Posterior vena cava (tissue), 2 donors: ENCODE data around the gene DLG5. TPM values are rescaled to one million over a fixed set of nuclear protein-coding genes. Genes with fewer than 3 reads are reported as not detected.

ENCODE experiments used
- DNase-seq: peaks from one replicate; pipeline ENCODE4 v3.0.0-alpha.2; 2020; ENCODE audit warnings: low spot score
- intact Hi-C, 2 donors: fragments of 100-400 bp; cut with DNase I; formaldehyde crosslinking; loops; one replicate each; pipeline versions ENCODE4 v1.14.1 to v1.14.2; 2022 to 2023
- total RNA-seq, 2 donors: library from RNA; stranded (reverse); fragmentation: NEBNext Ultra II Directional; extraction: Animal tissue kit (Norgen Biotek cat#: 25700); gene quantifications; one replicate each; pipeline ENCODE4 v1.2.1, GENCODE V29; 2021
- donor health status: DM: yes; HTN: yes; CAD: no.
- donor health status: DM: yes; HTN: yes; CAD: no.

The DLG5 gene
- total RNA-seq, 2 donors from 2014 or later, result 34.4 to 39.9 TPM

DNA sequence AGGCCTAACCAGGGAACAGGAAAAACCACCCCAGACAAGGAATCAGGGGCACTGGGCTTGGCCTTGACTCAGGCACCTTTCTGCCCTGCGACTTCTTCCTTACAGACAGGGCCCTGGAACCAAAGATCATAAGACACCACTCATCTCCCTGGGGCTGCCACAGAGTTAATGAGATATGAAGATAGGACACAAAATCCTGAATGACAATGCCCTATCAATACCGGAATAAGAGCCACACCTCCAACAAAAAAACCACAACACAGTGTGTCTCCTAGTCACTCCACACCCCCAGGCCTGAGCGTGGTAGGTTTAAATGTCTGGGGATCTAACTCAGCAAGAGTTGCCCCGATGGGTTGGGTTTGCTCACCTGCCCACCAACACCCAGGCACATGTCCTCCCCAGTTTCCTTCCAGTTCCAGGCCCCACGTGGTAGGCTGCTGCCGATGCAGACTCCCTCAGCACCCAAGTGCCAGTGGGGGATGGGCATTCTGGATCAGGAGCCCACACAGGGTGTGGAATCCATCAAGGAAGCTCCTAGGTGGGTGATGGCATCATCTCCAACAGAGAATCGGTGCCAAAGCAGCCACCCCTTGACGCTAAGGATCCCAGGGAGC lies 3.9 kb downstream of the DLG5 start:
- intact Hi-C loops, result no loop called here
- DNase-seq, result no peak

GRCh38 chr10:77922055-77922454 lies 4.5 kb downstream of the DLG5 start:
- no peak for DNase-seq
- intact Hi-C loops, result no loop called here

- intact Hi-C loops, result no loop called here
Measured at GRCh38 chr10:77921395-77921794, 5.2 kb downstream of the DLG5 start.

DNA sequence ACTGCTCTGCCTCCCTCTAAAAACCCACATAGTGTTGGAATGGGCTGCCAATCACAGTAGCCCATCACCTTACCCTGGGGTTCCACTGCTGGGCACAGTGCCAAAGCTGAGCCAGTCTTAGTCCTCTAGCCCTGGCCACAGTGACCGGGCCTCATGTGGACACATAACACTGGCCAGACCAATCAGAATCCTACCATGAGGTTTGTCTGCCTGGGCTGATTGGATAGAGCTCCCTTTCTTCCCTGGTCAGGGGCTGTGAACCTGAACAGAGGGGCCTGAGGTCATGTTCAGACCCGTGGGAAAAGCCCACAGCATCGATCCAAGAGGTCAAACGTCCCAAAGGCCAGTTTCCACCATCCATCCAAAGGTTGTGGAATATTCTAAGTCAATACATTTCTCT lies 6.1 kb downstream of the DLG5 start:
- intact Hi-C loops, result no loop called here
- no peak for DNase-seq

More at GRCh38 chr10:77921395-77921794, 5.2 kb downstream of the DLG5 start:
- no peak for DNase-seq

- intact Hi-C loops, result no loop called here
- DNase-seq, result no peak
Measured at GRCh38 chr10:77919713-77920108, 6.8 kb downstream of the DLG5 start.

- intact Hi-C loops, result no loop called here
- no peak for DNase-seq
Measured at GRCh38 chr10:77915319-77916105, 11.0 kb downstream of the DLG5 start.

DNA sequence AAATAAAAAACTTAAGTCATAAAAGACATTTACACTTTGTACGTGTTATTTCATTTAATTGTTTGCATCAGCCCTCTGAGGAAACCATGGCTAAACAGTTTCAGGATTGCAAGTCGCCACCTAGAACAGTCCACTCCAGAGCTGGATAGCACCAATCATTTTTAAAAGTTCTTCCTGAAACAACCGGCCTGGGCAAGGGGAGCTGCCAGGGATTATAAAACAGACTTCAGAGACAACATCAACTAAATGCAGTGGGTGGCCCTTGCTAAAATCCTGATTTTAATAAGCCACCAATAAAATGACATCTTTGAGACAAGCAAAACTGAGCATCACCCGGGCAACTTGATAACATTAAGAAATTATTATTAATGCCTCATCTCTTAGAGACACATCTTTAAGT lies 13.5 kb downstream of the DLG5 start:
- intact Hi-C loops, result loop anchor here in 1 of 2 donors (5.0 kb wide), 1 partner anchor 1299 kb away; no protein-coding TSS in a partner anchor
- DNase-seq, result no peak

DNA sequence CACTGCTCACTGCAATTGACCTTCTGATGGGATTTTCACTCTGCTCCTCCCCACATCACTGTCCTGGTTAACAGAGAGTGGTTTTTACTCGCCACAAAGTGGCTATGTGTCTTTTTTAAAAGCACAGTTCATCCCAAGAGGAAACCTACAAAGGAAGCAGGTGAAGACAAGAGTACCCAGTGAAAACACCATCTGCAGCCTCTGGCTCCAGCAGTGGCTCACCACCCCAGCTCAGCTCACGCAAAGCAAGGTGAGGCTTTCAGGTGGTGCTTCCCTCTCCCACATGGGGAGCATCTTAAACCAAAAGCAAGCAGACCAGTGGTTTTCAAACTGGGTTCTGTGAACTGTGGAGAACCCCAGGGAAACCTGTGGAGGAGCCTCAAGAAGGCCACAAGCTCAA lies 14.0 kb downstream of the DLG5 start:
- no peak for DNase-seq
- intact Hi-C loops, result loop anchor here in 1 of 2 donors (5.0 kb wide), 1 partner anchor 1300 kb away; no protein-coding TSS in a partner anchor

GRCh38 chr10:77911535-77912123 lies 14.9 kb downstream of the DLG5 start:
- intact Hi-C loops, result loop anchor here in 1 of 2 donors (5.0 kb wide), 1 partner anchor 1301 kb away; no protein-coding TSS in a partner anchor
- DNase-seq, result no peak

GRCh38 chr10:77910524-77911145 lies 15.9 kb downstream of the DLG5 start:
- intact Hi-C loops, result loop anchor here in 1 of 2 donors (5.0 kb wide), 1 partner anchor 1302 kb away; no protein-coding TSS in a partner anchor
- DNase-seq, result no peak

DNA sequence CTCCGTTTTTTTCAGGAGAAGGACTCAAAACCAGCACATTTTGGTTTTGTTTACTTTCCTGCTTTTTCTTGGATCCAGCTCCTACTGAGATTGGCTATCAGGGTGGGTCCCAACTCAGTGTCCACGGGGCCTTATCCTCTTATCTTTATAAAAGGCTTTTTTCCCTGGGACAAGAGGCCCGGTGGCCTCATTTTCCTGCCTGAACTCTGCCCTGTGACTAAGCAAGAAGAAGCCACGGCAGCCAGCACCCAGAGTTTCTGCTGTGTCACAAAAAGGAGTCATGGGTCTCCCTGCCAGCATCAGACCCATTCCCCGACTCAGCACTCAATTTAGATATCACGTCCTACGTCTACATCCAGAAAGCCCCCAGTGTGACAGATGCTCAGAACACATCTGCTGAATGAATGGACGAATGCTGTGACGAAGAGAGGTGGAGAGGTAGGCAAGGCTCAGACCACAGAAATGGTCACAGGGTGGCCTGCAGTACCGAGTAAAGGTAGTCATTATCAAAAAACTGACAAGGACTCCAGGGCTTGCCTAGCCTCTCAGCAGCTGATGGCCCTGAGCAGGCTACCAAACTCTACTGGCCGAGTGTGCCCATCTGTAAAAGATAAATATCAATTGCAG lies 16.7 kb downstream of the DLG5 start:
- DNase-seq, result no peak
- intact Hi-C loops, result loop anchor here in 1 of 2 donors (5.0 kb wide), 1 partner anchor 1302 kb away; no protein-coding TSS in a partner anchor

DNA sequence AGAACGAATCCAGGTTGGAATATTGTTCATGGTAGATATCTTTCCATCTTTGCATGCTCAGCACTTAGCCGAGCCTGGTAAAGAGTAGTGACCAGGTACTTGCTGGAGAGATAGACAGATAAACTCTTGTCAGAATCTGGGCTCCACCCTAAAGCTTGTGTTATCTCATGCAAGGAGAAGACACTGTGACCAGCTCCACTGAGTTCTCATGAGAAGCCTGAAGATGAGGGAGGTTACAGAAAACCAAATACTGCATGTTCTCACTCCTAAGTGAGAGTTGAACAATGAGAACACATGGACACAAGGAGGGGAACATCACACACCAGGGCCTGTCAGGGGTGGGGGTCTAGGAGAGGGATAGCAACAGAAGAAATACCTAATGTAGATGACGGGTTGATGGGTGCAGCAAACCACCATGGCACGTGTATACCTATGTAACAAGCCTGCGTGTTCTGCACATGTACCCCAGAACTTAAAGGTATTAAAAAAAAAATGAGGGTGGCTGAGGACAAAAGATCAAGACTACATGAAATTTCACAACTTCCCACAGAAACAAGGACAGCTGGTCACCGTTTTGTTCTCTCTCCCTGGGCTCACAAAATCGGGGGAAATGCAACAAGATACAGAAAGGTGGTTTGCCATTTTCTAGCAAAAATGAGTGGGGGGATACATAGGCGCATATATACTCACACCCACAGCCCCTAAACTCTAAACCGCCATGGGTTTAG lies 17.4 kb downstream of the DLG5 start:
- DNase-seq, result no peak
- intact Hi-C loops, result no loop called here

GRCh38 chr10:77907900-77908717 lies 18.4 kb downstream of the DLG5 start:
- intact Hi-C loops, result no loop called here
- DNase-seq, result no peak

GRCh38 chr10:77907462-77907861 lies 19.1 kb downstream of the DLG5 start:
- intact Hi-C loops, result no loop called here

DNA sequence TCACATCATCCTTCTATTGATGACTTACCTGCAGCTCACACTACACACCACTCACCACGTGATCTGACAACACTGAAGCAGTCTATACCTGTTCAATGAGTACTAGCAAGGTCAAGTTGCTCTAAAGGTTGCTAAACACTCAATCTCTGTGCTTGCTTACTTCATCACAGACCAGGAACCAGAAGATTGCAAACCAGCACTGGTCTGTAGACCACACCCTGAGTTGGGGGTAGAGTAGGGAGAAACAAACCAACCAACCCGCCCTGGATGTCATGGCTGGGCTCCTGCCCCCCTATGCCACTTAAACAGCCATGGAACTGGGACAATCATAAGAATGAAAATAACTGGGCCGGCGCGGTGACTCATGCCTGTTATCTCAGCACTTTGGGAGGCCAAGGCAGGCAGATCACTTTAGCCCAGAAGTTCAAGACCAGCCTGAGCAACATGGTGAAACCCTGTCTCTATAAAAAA lies 19.6 kb downstream of the DLG5 start:
- DNase-seq, result no peak
- intact Hi-C loops, result no loop called here

More at GRCh38 chr10:77907462-77907861, 19.1 kb downstream of the DLG5 start:
- DNase-seq, result no peak

DNA sequence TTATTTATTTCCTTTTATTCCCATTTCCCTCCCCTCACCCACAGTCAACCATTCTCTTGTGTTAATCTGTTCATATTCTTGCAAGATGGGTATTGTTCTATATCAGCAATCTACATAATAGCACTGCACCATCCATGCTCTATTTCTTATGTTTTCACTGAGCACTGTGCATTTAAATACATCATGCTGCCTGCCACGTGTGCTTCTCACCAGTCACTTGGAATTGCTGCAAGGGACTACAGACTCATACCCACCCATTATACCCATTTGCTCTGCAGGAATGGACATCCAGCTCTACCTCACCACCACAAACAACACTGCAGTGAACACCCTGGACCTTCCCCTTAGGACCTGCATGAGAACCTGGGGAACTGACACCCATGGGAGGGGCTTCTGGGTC lies 20.8 kb downstream of the DLG5 start:
- no peak for DNase-seq
- intact Hi-C loops, result no loop called here

GRCh38 chr10:77905086-77905748 lies 21.3 kb downstream of the DLG5 start:
- intact Hi-C loops, result no loop called here
- DNase-seq, result no peak
